Dedifferentiated amniotic fluid mesenchymal stem cell (primary cell): ENCODE measurements around the gene KRTDAP.

ENCODE experiments used
- DNase-seq: peaks from one replicate; pipeline ENCODE4 v3.0.0-alpha.2; 2016; ENCODE audit errors: extremely low spot score

The KRTDAP gene

GRCh38 chr19:35512831-35513627 lies 22.8 kb upstream of the KRTDAP start:
- no peak for DNase-seq

GRCh38 chr19:35511337-35511736 lies 21.1 kb upstream of the KRTDAP start:
- no peak for DNase-seq

- DNase-seq = no peak
Observed at GRCh38 chr19:35510626-35510964, 20.3 kb upstream of the KRTDAP start.

GRCh38 chr19:35509861-35510625 lies 19.8 kb upstream of the KRTDAP start:
- DNase-seq = no peak

GRCh38 chr19:35509018-35509652 lies 18.9 kb upstream of the KRTDAP start:
- no peak for DNase-seq

GRCh38 chr19:35508129-35508528 lies 17.9 kb upstream of the KRTDAP start:
- DNase-seq = no peak

- DNase-seq = no peak
Observed at GRCh38 chr19:35507561-35507960, 17.3 kb upstream of the KRTDAP start.

GRCh38 chr19:35506011-35506410 lies 15.7 kb upstream of the KRTDAP start:
- no peak for DNase-seq

GRCh38 chr19:35502751-35503150 lies 12.5 kb upstream of the KRTDAP start:
- DNase-seq = no peak

GRCh38 chr19:35501684-35502083 lies 11.4 kb upstream of the KRTDAP start:
- DNase-seq = no peak

GRCh38 chr19:35500611-35501010 lies 10.3 kb upstream of the KRTDAP start:
- no peak for DNase-seq

- DNase-seq = no peak
Observed at GRCh38 chr19:35498984-35499527, 8.8 kb upstream of the KRTDAP start.

GRCh38 chr19:35498220-35498619 lies 8.0 kb upstream of the KRTDAP start:
- DNase-seq = no peak

GRCh38 chr19:35497406-35497805 lies 7.1 kb upstream of the KRTDAP start:
- no peak for DNase-seq

- DNase-seq = peak; percentile 46
Observed at GRCh38 chr19:35495107-35496064, 5.1 kb upstream of the KRTDAP start.

- no peak for DNase-seq
Observed at GRCh38 chr19:35493971-35494370, 3.7 kb upstream of the KRTDAP start.

- no peak for DNase-seq
Observed at GRCh38 chr19:35491836-35492360, 1.6 kb upstream of the KRTDAP start.

GRCh38 chr19:35488677-35489076 lies 1.6 kb downstream of the KRTDAP start:
- no peak for DNase-seq

GRCh38 chr19:35487656-35488182 lies 2.5 kb downstream of the KRTDAP start:
- DNase-seq = no peak

GRCh38 chr19:35486268-35486708 lies 4.0 kb downstream of the KRTDAP start:
- DNase-seq = no peak
